Glomerular visceral epithelial cell (primary cell): Measurements from ENCODE around the gene HNRNPLL.

Experiments used
- DNase-seq: peaks from one replicate; pipeline ENCODE4 v3.0.0-alpha.2; 2016; ENCODE audit errors: extremely low spot score

The HNRNPLL gene

GRCh38 chr2:38592951-38593350 lies 9.8 kb downstream of the HNRNPLL start:
- DNase-seq = no peak

- DNase-seq = no peak
These were observed 11.6 kb downstream of the HNRNPLL start for GRCh38 chr2:38591152-38591551.

GRCh38 chr2:38590053-38590452 lies 12.7 kb downstream of the HNRNPLL start:
- DNase-seq = no peak

- DNase-seq = no peak
These were observed 15.8 kb downstream of the HNRNPLL start for GRCh38 chr2:38586931-38587330.

- DNase-seq = no peak
These were observed 17.8 kb downstream of the HNRNPLL start for GRCh38 chr2:38584881-38585280.

GRCh38 chr2:38583994-38584393 lies 18.7 kb downstream of the HNRNPLL start:
- DNase-seq = no peak

GRCh38 chr2:38583524-38583923 lies 19.2 kb downstream of the HNRNPLL start:
- DNase-seq = no peak

- DNase-seq = peak; percentile 56
These were observed 21.3 kb downstream of the HNRNPLL start for GRCh38 chr2:38581193-38582147.

- DNase-seq = no peak
These were observed 22.6 kb downstream of the HNRNPLL start for GRCh38 chr2:38580115-38580636.

- no peak for DNase-seq
These were observed 23.9 kb downstream of the HNRNPLL start for GRCh38 chr2:38578832-38579231.

GRCh38 chr2:38574278-38574677 lies 28.4 kb downstream of the HNRNPLL start:
- no peak for DNase-seq

GRCh38 chr2:38572167-38572566 lies 30.6 kb downstream of the HNRNPLL start:
- DNase-seq = no peak

- no peak for DNase-seq
These were observed 31.5 kb downstream of the HNRNPLL start for GRCh38 chr2:38571193-38571592.

- DNase-seq = no peak
These were observed 33.8 kb downstream of the HNRNPLL start for GRCh38 chr2:38568724-38569436.

GRCh38 chr2:38565333-38565732 lies 37.4 kb downstream of the HNRNPLL start:
- DNase-seq = no peak

GRCh38 chr2:38561691-38562090 lies 41.0 kb downstream of the HNRNPLL start:
- no peak for DNase-seq

- no peak for DNase-seq
These were observed 42.6 kb downstream of the HNRNPLL start for GRCh38 chr2:38560092-38560491.

- no peak for DNase-seq
These were observed 44.7 kb downstream of the HNRNPLL start for GRCh38 chr2:38557981-38558380.

- no peak for DNase-seq
These were observed 45.5 kb downstream of the HNRNPLL start for GRCh38 chr2:38557217-38557616.

- DNase-seq = no peak
These were observed 46.5 kb downstream of the HNRNPLL start for GRCh38 chr2:38556006-38556801.

GRCh38 chr2:38554973-38555595 lies 47.6 kb downstream of the HNRNPLL start:
- DNase-seq = no peak
